OCI-LY7 (cell line): ENCODE results near the gene COL6A2.
"Not testable (repeated sequence)": the region's sequence is repeated elsewhere in the genome, so short reads cannot be mapped to it uniquely, and the experiment has no call there.

Experiments
- EZH2phosphoT487 ChIP-seq: fragments of 200-600 bp; sonication (generic); IDR thresholded peaks from 2 replicates; pipeline ENCODE4 v1.6.1; 2018; ENCODE audit warnings: low read depth, borderline replicate concordance, mild to moderate bottlenecking, mixed run types, antibody characterized with exemption, low read length, moderate library complexity, mixed read lengths
- TF ChIP-seq, protein P1 (sequence below): fragments of 200-600 bp; sonication (generic); conservative IDR thresholded peaks from 2 replicates; pipeline ENCODE4 v1.5.1; 2014; ENCODE audit warnings: mild to moderate bottlenecking, antibody characterized with exemption, low read length, moderate library complexity, mixed read lengths

DNA sequence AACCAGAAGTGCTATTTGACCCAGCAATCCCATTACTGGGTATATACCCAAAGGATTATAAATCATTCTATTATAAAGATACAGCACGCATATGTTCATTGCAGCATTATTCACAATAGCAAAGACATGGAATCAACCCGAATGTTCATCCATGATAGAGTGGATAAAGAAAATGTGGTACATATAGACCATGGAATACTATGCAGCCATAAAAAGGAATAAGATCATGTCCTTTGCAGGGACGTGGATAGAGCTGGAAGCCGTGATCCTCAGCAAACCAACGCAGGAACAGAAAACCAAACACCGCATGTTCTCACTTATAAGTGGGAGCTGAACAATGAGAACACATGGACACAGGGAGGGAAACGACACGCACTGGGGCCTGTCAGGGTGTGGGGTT, 21.2 kb upstream of the COL6A2 start:
- not testable (repeated sequence) for TF ChIP-seq EZH2phosphoT487
- TF ChIP-seq, protein P1, sequence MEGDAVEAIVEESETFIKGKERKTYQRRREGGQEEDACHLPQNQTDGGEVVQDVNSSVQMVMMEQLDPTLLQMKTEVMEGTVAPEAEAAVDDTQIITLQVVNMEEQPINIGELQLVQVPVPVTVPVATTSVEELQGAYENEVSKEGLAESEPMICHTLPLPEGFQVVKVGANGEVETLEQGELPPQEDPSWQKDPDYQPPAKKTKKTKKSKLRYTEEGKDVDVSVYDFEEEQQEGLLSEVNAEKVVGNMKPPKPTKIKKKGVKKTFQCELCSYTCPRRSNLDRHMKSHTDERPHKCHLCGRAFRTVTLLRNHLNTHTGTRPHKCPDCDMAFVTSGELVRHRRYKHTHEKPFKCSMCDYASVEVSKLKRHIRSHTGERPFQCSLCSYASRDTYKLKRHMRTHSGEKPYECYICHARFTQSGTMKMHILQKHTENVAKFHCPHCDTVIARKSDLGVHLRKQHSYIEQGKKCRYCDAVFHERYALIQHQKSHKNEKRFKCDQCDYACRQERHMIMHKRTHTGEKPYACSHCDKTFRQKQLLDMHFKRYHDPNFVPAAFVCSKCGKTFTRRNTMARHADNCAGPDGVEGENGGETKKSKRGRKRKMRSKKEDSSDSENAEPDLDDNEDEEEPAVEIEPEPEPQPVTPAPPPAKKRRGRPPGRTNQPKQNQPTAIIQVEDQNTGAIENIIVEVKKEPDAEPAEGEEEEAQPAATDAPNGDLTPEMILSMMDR: not testable (repeated sequence)
